MM.1S (cell line): ENCODE data around the gene UIMC1.

Experiments
- EZH2 ChIP-seq: fragments of 300-600 bp; sonication (generic); optimal IDR thresholded peaks from 2 replicates; pipeline ENCODE3; 2017; ENCODE audit warnings: low read depth, mild to moderate bottlenecking, antibody characterized with exemption, low read length, mixed read lengths
- TF ChIP-seq, protein P1 (sequence below): fragments of 300-600 bp; sonication (generic); IDR thresholded peaks from 2 replicates; pipeline ENCODE4 v1.5.1; 2016; ENCODE audit warnings: antibody characterized with exemption, low read length, mixed read lengths

DNA sequence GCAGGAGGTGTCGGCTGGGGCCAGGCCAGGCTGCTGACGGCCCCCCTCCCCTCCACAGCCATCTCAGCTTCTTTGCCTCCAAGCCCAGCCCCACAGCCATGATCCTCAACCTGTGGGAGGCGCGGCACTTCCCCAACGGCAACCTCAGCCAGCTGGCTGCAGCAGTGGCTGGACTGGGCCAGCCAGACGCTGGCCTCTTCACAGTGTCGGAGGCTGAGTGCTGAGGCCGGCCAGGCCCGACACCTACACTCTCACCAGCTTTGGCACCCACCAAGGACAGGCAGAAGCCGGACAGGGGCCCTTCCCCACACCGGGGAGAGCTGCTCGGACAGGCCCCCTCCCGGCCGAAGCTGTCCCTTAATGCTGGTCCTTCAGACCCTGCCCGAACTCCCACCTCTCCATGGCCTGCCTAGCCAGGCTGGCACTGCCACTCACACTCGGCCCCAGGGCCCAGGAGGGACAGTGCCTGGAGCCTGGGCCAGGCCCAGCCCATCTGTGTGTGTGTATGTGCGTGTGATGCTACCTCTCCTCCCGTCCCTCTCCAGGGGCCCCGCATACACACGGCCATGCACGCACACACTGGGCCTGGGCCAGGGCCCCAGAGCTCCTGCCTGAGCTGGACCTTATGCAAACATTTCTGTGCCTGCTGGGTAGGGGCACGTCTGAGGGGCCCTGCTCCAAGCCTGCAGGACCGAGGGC lies 126.8 kb downstream of the UIMC1 start:
- TF ChIP-seq, protein P1, sequence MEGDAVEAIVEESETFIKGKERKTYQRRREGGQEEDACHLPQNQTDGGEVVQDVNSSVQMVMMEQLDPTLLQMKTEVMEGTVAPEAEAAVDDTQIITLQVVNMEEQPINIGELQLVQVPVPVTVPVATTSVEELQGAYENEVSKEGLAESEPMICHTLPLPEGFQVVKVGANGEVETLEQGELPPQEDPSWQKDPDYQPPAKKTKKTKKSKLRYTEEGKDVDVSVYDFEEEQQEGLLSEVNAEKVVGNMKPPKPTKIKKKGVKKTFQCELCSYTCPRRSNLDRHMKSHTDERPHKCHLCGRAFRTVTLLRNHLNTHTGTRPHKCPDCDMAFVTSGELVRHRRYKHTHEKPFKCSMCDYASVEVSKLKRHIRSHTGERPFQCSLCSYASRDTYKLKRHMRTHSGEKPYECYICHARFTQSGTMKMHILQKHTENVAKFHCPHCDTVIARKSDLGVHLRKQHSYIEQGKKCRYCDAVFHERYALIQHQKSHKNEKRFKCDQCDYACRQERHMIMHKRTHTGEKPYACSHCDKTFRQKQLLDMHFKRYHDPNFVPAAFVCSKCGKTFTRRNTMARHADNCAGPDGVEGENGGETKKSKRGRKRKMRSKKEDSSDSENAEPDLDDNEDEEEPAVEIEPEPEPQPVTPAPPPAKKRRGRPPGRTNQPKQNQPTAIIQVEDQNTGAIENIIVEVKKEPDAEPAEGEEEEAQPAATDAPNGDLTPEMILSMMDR = no peak
- TF ChIP-seq EZH2 = no peak
